HEK293 (cell line): ENCODE data around the gene GPR18.

ENCODE experiments used
- CTCF ChIA-PET: fragments of 350-600 bp; formaldehyde crosslinking; extraction: SDS; loops from one replicate; lab custom pipeline; 2021; ENCODE audit warnings: antibody characterized with exemption; lab: Yijun Ruan, JAX
- POLR2A ChIA-PET: fragments of 300-600 bp; formaldehyde crosslinking; extraction: SDS; loops from one replicate; lab custom pipeline; 2020; ENCODE audit warnings: antibody characterized with exemption, inconsistent platforms; lab: Yijun Ruan, JAX
- H3K27ac ChIP-seq: fragments of 200-500 bp; sonication (Bioruptor generic); 2 replicates; pipeline ENCODE4 v1.5.1; 2014; ENCODE audit warnings: low read depth, low read length, control low read depth, inconsistent platforms; ENCODE audit errors: extremely low read depth
- H3K36me3 ChIP-seq, 2 experiments: fragments of 200-500 bp in 1 of 2; sonication (Bioruptor generic) in 1 of 2; 1 replicate in 1 of 2; 2 replicates in 1 of 2; pipeline ENCODE4 v1.5.1; 2014 to 2017; ENCODE audit warnings: inconsistent platforms in 2 of 2, low read length in 2 of 2; ENCODE audit not compliant: control insufficient read depth in 2 of 2, insufficient read depth in 1 of 2
- H3K4me1 ChIP-seq: fragments of 200-500 bp; sonication (Bioruptor generic); 2 replicates; pipeline ENCODE4 v1.5.1; 2014; ENCODE audit warnings: mild to moderate bottlenecking, low read length, inconsistent platforms; ENCODE audit not compliant: control insufficient read depth, insufficient read depth
- H3K4me3 ChIP-seq: 2 replicates; pipeline ENCODE4 v1.5.1; 2011; ENCODE audit warnings: low read depth, mild to moderate bottlenecking, control low read depth, low read length, moderate library complexity
- H3K9me3 ChIP-seq: fragments of 200-500 bp; sonication (Bioruptor generic); 2 replicates; pipeline ENCODE4 v1.5.1; 2014; ENCODE audit warnings: low read depth, low read length, inconsistent platforms; ENCODE audit not compliant: control insufficient read depth, insufficient read depth
- EGR2 ChIP-seq: fragments of 450-650 bp; formaldehyde crosslinking; IDR thresholded peaks from 2 replicates; pipeline ENCODE4 v1.5.1; 2016; ENCODE audit warnings: low read depth, missing biosample characterization, missing genetic modification characterization
- GLIS2 ChIP-seq: fragments of 450-650 bp; formaldehyde crosslinking; IDR thresholded peaks from 2 replicates; pipeline ENCODE4 v1.5.1; 2016; ENCODE audit warnings: missing biosample characterization, missing genetic modification characterization
- KLF16 ChIP-seq: fragments of 450-650 bp; formaldehyde crosslinking; IDR thresholded peaks from 2 replicates; pipeline ENCODE4 v1.5.1; 2017; ENCODE audit warnings: missing biosample characterization, missing genetic modification characterization
- ZNF169 ChIP-seq: fragments of 450-650 bp; formaldehyde crosslinking; IDR thresholded peaks from 2 replicates; pipeline ENCODE4 v1.5.1; 2016; ENCODE audit warnings: missing biosample characterization, missing genetic modification characterization
- ZNF266 ChIP-seq: fragments of 450-650 bp; formaldehyde crosslinking; IDR thresholded peaks from 2 replicates; pipeline ENCODE4 v1.5.1; 2016; ENCODE audit warnings: missing biosample characterization, missing genetic modification characterization, low read depth
- ZNF548 ChIP-seq: fragments of 450-650 bp; formaldehyde crosslinking; IDR thresholded peaks from 2 replicates; pipeline ENCODE4 v1.5.1; 2016; ENCODE audit warnings: missing biosample characterization, missing genetic modification characterization
- ZNF596 ChIP-seq: fragments of 450-650 bp; IDR thresholded peaks from 2 replicates; pipeline ENCODE4 v1.5.0; 2018; ENCODE audit warnings: missing biosample characterization, mild to moderate bottlenecking, missing genetic modification characterization, moderate library complexity
- ZNF701 ChIP-seq: fragments of 450-650 bp; formaldehyde crosslinking; IDR thresholded peaks from 2 replicates; pipeline ENCODE4 v1.5.1; 2016; ENCODE audit warnings: missing biosample characterization, missing genetic modification characterization
- ZNF777 ChIP-seq: fragments of 450-650 bp; formaldehyde crosslinking; IDR thresholded peaks from 2 replicates; pipeline ENCODE4 v1.5.1; 2017; ENCODE audit warnings: missing biosample characterization, missing genetic modification characterization, borderline replicate concordance
- ZSCAN16 ChIP-seq: fragments of 450-650 bp; formaldehyde crosslinking; IDR thresholded peaks from 2 replicates; pipeline ENCODE4 v1.5.1; 2016; ENCODE audit warnings: missing biosample characterization, missing genetic modification characterization
- TF ChIP-seq, protein P1 (sequence below): fragments of 450-650 bp; formaldehyde crosslinking; IDR thresholded peaks from 2 replicates; pipeline ENCODE4 v1.5.1; 2016; ENCODE audit warnings: missing biosample characterization, missing genetic modification characterization
- TF ChIP-seq, protein P2 (sequence below): fragments of 450-650 bp; formaldehyde crosslinking; IDR thresholded peaks from 2 replicates; pipeline ENCODE4 v1.5.1; 2016; ENCODE audit warnings: missing biosample characterization, missing genetic modification characterization
- TF ChIP-seq, protein P3 (sequence below): fragments of 450-650 bp; formaldehyde crosslinking; IDR thresholded peaks from 2 replicates; pipeline ENCODE4 v1.5.1; 2016; ENCODE audit warnings: missing biosample characterization, missing genetic modification characterization
- TF ChIP-seq, protein P4 (sequence below): fragments of 450-650 bp; formaldehyde crosslinking; IDR thresholded peaks from 2 replicates; pipeline ENCODE4 v1.5.1; 2017; ENCODE audit warnings: missing biosample characterization, missing genetic modification characterization
- TF ChIP-seq, protein P5 (sequence below): fragments of 450-650 bp; formaldehyde crosslinking; IDR thresholded peaks from 2 replicates; pipeline ENCODE4 v1.5.1; 2016; ENCODE audit warnings: missing biosample characterization, missing genetic modification characterization
- TF ChIP-seq, protein P6 (sequence below): fragments of 450-650 bp; formaldehyde crosslinking; IDR thresholded peaks from 2 replicates; pipeline ENCODE4 v1.5.1; 2017; ENCODE audit warnings: missing biosample characterization, missing genetic modification characterization
- TF ChIP-seq, protein P7 (sequence below): fragments of 450-650 bp; formaldehyde crosslinking; IDR thresholded peaks from 2 replicates; pipeline ENCODE4 v1.5.1; 2017; ENCODE audit warnings: missing biosample characterization, missing genetic modification characterization

The GPR18 gene

DNA sequence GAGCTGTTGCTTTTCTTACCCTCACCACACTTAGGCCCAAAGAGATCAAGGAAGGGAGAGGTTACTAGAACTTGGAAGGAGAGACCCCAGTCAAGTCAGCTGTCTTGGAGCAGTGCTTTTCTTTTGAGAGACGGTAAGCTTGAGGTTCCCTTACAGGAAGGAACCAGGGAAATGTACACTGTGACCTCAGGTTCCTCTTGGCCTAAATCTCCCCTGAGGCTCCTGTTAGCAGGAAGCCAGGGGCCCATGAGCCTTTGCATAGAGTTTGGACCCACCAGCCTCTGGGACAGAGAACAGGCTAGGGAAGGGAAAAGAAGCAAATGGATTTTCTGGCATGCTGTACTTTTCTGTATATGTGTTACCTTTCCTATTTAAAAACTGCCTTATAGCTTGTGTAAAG, 5.9 kb upstream of the GPR18 start (continued):
- TF ChIP-seq, protein P1, sequence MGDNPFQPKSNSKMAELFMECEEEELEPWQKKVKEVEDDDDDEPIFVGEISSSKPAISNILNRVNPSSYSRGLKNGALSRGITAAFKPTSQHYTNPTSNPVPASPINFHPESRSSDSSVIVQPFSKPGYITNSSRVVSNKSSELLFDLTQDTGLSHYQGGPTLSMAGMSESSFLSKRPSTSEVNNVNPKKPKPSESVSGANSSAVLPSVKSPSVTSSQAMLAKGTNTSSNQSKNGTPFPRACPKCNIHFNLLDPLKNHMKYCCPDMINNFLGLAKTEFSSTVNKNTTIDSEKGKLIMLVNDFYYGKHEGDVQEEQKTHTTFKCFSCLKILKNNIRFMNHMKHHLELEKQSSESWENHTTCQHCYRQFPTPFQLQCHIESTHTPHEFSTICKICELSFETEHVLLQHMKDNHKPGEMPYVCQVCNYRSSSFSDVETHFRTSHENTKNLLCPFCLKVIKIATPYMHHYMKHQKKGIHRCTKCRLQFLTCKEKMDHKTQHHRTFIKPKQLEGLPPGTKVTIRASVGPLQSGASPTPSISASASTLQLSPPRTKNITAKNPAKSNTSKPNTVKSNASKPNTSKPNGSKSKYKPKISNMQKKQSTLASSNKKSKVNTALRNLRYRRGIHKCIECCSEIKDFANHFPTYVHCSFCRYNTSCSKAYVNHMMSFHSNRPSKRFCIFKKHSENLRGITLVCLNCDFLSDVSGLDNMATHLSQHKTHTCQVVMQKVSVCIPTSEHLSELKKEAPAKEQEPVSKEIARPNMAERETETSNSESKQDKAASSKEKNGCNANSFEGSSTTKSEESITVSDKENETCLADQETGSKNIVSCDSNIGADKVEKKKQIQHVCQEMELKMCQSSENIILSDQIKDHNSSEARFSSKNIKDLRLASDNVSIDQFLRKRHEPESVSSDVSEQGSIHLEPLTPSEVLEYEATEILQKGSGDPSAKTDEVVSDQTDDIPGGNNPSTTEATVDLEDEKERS (tag by site-specific recombination), result no peak
- TF ChIP-seq GLIS2 (tag by site-specific recombination), result no peak

DNA sequence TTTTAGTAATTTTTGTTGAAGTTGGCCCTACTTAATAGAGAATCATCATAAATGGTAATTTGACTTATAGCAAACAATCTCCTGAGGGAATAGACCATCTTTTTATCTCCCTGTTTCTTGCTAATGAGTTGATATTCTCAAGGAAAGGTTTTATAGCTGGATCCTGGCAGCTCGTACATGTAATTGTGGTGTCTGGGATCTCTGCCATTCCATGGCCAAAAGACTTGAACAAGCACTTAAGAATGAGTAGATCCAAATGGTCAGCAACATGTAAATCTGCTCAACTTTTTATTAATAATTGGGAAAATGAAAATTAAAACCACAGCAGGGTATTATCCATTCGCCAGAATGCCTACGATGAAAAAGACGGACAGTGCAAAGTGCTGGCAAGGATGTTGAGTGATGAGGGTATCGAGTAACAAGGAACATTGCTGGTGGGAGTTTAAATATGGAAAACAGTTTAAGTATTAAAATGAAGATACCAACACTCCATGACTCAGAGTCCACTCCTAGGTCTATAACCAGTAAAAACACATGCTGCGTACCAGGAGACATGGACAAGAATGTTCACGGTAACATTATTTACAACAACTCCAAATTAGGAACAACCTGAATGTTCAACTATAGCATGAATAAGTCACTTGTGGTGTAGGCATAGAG, 5.1 kb upstream of the GPR18 start:
- no peak overlapping the region for H3K4me3 ChIP-seq
- H3K4me1 ChIP-seq, result no peaks in the 10 kb centered on the region
- no peaks in the 10 kb centered on the region for H3K9me3 ChIP-seq
- TF ChIP-seq ZNF596, result no peak
- TF ChIP-seq, protein P2, sequence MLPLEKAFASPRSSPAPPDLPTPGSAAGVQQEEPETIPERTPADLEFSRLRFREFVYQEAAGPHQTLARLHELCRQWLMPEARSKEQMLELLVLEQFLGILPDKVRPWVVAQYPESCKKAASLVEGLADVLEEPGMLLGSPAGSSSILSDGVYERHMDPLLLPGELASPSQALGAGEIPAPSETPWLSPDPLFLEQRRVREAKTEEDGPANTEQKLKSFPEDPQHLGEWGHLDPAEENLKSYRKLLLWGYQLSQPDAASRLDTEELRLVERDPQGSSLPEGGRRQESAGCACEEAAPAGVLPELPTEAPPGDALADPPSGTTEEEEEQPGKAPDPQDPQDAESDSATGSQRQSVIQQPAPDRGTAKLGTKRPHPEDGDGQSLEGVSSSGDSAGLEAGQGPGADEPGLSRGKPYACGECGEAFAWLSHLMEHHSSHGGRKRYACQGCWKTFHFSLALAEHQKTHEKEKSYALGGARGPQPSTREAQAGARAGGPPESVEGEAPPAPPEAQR (tag by site-specific recombination), result no peak
- TF ChIP-seq, protein P3, sequence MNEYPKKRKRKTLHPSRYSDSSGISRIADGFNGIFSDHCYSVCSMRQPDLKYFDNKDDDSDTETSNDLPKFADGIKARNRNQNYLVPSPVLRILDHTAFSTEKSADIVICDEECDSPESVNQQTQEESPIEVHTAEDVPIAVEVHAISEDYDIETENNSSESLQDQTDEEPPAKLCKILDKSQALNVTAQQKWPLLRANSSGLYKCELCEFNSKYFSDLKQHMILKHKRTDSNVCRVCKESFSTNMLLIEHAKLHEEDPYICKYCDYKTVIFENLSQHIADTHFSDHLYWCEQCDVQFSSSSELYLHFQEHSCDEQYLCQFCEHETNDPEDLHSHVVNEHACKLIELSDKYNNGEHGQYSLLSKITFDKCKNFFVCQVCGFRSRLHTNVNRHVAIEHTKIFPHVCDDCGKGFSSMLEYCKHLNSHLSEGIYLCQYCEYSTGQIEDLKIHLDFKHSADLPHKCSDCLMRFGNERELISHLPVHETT (tag by site-specific recombination), result no peak
- TF ChIP-seq, protein P4, sequence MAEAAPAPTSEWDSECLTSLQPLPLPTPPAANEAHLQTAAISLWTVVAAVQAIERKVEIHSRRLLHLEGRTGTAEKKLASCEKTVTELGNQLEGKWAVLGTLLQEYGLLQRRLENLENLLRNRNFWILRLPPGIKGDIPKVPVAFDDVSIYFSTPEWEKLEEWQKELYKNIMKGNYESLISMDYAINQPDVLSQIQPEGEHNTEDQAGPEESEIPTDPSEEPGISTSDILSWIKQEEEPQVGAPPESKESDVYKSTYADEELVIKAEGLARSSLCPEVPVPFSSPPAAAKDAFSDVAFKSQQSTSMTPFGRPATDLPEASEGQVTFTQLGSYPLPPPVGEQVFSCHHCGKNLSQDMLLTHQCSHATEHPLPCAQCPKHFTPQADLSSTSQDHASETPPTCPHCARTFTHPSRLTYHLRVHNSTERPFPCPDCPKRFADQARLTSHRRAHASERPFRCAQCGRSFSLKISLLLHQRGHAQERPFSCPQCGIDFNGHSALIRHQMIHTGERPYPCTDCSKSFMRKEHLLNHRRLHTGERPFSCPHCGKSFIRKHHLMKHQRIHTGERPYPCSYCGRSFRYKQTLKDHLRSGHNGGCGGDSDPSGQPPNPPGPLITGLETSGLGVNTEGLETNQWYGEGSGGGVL (tag by site-specific recombination), result no peak
- no peak for TF ChIP-seq ZNF777
- TF ChIP-seq KLF16, result no peak
- no peak for TF ChIP-seq ZSCAN16 (tag by site-specific recombination)
- TF ChIP-seq ZNF701 (tag by site-specific recombination), result no peak
- TF ChIP-seq, protein P5, sequence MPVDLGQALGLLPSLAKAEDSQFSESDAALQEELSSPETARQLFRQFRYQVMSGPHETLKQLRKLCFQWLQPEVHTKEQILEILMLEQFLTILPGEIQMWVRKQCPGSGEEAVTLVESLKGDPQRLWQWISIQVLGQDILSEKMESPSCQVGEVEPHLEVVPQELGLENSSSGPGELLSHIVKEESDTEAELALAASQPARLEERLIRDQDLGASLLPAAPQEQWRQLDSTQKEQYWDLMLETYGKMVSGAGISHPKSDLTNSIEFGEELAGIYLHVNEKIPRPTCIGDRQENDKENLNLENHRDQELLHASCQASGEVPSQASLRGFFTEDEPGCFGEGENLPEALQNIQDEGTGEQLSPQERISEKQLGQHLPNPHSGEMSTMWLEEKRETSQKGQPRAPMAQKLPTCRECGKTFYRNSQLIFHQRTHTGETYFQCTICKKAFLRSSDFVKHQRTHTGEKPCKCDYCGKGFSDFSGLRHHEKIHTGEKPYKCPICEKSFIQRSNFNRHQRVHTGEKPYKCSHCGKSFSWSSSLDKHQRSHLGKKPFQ, result no peak
- no peak for TF ChIP-seq EGR2 (tag by site-specific recombination)
- no peak for TF ChIP-seq ZNF266
- no peak for TF ChIP-seq ZNF548 (tag by site-specific recombination)
- TF ChIP-seq ZNF169 (tag by site-specific recombination), result no peak
- TF ChIP-seq, protein P6, sequence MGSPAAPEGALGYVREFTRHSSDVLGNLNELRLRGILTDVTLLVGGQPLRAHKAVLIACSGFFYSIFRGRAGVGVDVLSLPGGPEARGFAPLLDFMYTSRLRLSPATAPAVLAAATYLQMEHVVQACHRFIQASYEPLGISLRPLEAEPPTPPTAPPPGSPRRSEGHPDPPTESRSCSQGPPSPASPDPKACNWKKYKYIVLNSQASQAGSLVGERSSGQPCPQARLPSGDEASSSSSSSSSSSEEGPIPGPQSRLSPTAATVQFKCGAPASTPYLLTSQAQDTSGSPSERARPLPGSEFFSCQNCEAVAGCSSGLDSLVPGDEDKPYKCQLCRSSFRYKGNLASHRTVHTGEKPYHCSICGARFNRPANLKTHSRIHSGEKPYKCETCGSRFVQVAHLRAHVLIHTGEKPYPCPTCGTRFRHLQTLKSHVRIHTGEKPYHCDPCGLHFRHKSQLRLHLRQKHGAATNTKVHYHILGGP (tag by site-specific recombination), result no peak
- TF ChIP-seq, protein P7, sequence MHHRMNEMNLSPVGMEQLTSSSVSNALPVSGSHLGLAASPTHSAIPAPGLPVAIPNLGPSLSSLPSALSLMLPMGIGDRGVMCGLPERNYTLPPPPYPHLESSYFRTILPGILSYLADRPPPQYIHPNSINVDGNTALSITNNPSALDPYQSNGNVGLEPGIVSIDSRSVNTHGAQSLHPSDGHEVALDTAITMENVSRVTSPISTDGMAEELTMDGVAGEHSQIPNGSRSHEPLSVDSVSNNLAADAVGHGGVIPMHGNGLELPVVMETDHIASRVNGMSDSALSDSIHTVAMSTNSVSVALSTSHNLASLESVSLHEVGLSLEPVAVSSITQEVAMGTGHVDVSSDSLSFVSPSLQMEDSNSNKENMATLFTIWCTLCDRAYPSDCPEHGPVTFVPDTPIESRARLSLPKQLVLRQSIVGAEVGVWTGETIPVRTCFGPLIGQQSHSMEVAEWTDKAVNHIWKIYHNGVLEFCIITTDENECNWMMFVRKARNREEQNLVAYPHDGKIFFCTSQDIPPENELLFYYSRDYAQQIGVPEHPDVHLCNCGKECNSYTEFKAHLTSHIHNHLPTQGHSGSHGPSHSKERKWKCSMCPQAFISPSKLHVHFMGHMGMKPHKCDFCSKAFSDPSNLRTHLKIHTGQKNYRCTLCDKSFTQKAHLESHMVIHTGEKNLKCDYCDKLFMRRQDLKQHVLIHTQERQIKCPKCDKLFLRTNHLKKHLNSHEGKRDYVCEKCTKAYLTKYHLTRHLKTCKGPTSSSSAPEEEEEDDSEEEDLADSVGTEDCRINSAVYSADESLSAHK, result no peak
- peaks cover 0 to 9% of the 10 kb centered on the region in 2 experiments; a peak in 1 of 3 replicates for H3K36me3 ChIP-seq
- ChIA-PET CTCF (interaction anchor here (0.7 to 8.2 kb wide), 5 partner anchors 63 to 251 kb away, joined by 3 to 146 read pairs (median 4); partner anchors contain the start of gene UBAC2), POLR2A (no interaction called here)
- no peak overlapping the region for H3K27ac ChIP-seq
